ENCODE results near the gene MYO15A.

The MYO15A gene

GRCh38 chr17:18179196-18179595 lies 70.6 kb downstream of the MYO15A start:
- Mint-ChIP-seq H3K9me3 (no peaks in the 10 kb centered on the region), H3K4me3 (no peak overlapping the region), H3K27ac (peak overlapping the region; percentile 48), H3K36me3 (peaks cover 37% of the 10 kb centered on the region), H3K4me1 (peaks cover 32% of the 10 kb centered on the region)
- no peak for ATAC-seq
- DNase-seq (ENCODE audit: low spot score in 2 of 2): no peak

- peaks cover 43% of the 10 kb centered on the region for H3K36me3 Mint-ChIP-seq
- no peaks in the 10 kb centered on the region for H3K9me3 Mint-ChIP-seq
- peaks cover 32% of the 10 kb centered on the region for H3K4me1 Mint-ChIP-seq
- no peak for ATAC-seq
- no peak for DNase-seq (ENCODE audit: low spot score in 2 of 2)
- peak overlapping the region; percentile 48 for H3K27ac Mint-ChIP-seq
- H3K4me3 Mint-ChIP-seq: peak overlapping the region; percentile 76
Observed at GRCh38 chr17:18179804-18180203, 71.2 kb downstream of the MYO15A start.

GRCh38 chr17:18181358-18181757 lies 72.8 kb downstream of the MYO15A start:
- Mint-ChIP-seq H3K36me3 (peaks cover 54% of the 10 kb centered on the region), H3K4me1 (peaks cover 40% of the 10 kb centered on the region), H3K27ac (peak overlapping the region; percentile 98), H3K4me3 (peak overlapping the region; percentile 76), H3K9me3 (no peaks in the 10 kb centered on the region)
- ATAC-seq (peak; percentile 27), DNase-seq (ENCODE audit: low spot score in 2 of 2) (peak; percentile 28 to 64)

- Mint-ChIP-seq H3K9me3 (no peaks in the 10 kb centered on the region), H3K4me3 (peak overlapping the region; percentile 76), H3K4me1 (peaks cover 50% of the 10 kb centered on the region), H3K27ac (peak overlapping the region; percentile 98), H3K36me3 (peaks cover 61% of the 10 kb centered on the region)
- DNase-seq (ENCODE audit: low spot score in 2 of 2) (no peak), ATAC-seq (no peak)
Observed at GRCh38 chr17:18182110-18182977, 73.8 kb downstream of the MYO15A start.

GRCh38 chr17:18182978-18183333 lies 74.4 kb downstream of the MYO15A start:
- H3K4me3 Mint-ChIP-seq: peak overlapping the region; percentile 76
- H3K9me3 Mint-ChIP-seq: no peaks in the 10 kb centered on the region
- ATAC-seq: peak; percentile 55
- DNase-seq (ENCODE audit: low spot score in 2 of 2): peak; percentile 82 to 92
- H3K36me3 Mint-ChIP-seq: peaks cover 67% of the 10 kb centered on the region
- H3K4me1 Mint-ChIP-seq: peaks cover 56% of the 10 kb centered on the region
- H3K27ac Mint-ChIP-seq: peak overlapping the region; percentile 98

- peaks cover 62% of the 10 kb centered on the region for H3K4me1 Mint-ChIP-seq
- DNase-seq (ENCODE audit: low spot score in 2 of 2): peak; percentile 98
- H3K9me3 Mint-ChIP-seq: no peaks in the 10 kb centered on the region
- peaks cover 73% of the 10 kb centered on the region for H3K36me3 Mint-ChIP-seq
- peak within 1 kb of the TSS; percentile 76 for H3K4me3 Mint-ChIP-seq
- H3K27ac Mint-ChIP-seq: peak within 1 kb of the TSS; percentile 98
- ATAC-seq: peak; percentile 90
Observed at GRCh38 chr17:18183334-18184142, 75.0 kb downstream of the MYO15A start, which contains the start of gene ALKBH5. Gene ALKBH5, plus strand, starts transcription at chr17:18183828. Its CDS starts 416 bp downstream, at chr17:18184244.

GRCh38 chr17:18184143-18185031 lies 75.8 kb downstream of the MYO15A start:
- peaks cover 81% of the 10 kb centered on the region for H3K36me3 Mint-ChIP-seq
- peaks cover 63% of the 10 kb centered on the region for H3K4me1 Mint-ChIP-seq
- peak overlapping the region; percentile 76 for H3K4me3 Mint-ChIP-seq
- peak overlapping the region; percentile 98 for H3K27ac Mint-ChIP-seq
- DNase-seq (ENCODE audit: low spot score in 2 of 2) (peak; percentile 50 to 81), ATAC-seq (peak; percentile 3)
- no peaks in the 10 kb centered on the region for H3K9me3 Mint-ChIP-seq

- H3K4me1 Mint-ChIP-seq: peaks cover 65% of the 10 kb centered on the region
- peaks cover 91% of the 10 kb centered on the region for H3K36me3 Mint-ChIP-seq
- H3K4me3 Mint-ChIP-seq: peak overlapping the region; percentile 76
- H3K9me3 Mint-ChIP-seq: no peaks in the 10 kb centered on the region
- ATAC-seq: no peak
- DNase-seq (ENCODE audit: low spot score in 2 of 2): no peak
- H3K27ac Mint-ChIP-seq: peak overlapping the region; percentile 98
Observed at GRCh38 chr17:18185391-18185790, 76.8 kb downstream of the MYO15A start.

- peaks cover 68% of the 10 kb centered on the region for H3K4me1 Mint-ChIP-seq
- peak overlapping the region; percentile 76 for H3K4me3 Mint-ChIP-seq
- H3K36me3 Mint-ChIP-seq: peaks cover 97% of the 10 kb centered on the region
- H3K27ac Mint-ChIP-seq: peak overlapping the region; percentile 98
- H3K9me3 Mint-ChIP-seq: no peaks in the 10 kb centered on the region
- ATAC-seq (no peak), DNase-seq (ENCODE audit: low spot score in 2 of 2) (peak in 1 of 2 donors; percentile 60)
Observed at GRCh38 chr17:18185832-18186626, 77.5 kb downstream of the MYO15A start.

GRCh38 chr17:18186627-18186982 lies 78.0 kb downstream of the MYO15A start:
- Mint-ChIP-seq H3K27ac (peak overlapping the region; percentile 98), H3K4me3 (peak overlapping the region; percentile 76), H3K36me3 (peaks cover 100% of the 10 kb centered on the region), H3K9me3 (no peaks in the 10 kb centered on the region), H3K4me1 (peaks cover 68% of the 10 kb centered on the region)
- DNase-seq (ENCODE audit: low spot score in 2 of 2): no peak
- no peak for ATAC-seq

- DNase-seq (ENCODE audit: low spot score in 2 of 2): no peak
- Mint-ChIP-seq H3K4me1 (peaks cover 64% of the 10 kb centered on the region), H3K4me3 (peak overlapping the region; percentile 76), H3K9me3 (no peaks in the 10 kb centered on the region), H3K27ac (peak overlapping the region; percentile 98), H3K36me3 (peaks cover 100% of the 10 kb centered on the region)
- ATAC-seq: no peak
Observed at GRCh38 chr17:18187226-18187625, 78.7 kb downstream of the MYO15A start.

GRCh38 chr17:18187821-18188761 lies 79.5 kb downstream of the MYO15A start:
- peak; percentile 24 to 67 for DNase-seq (ENCODE audit: low spot score in 2 of 2)

GRCh38 chr17:18190628-18191235 lies 82.2 kb downstream of the MYO15A start:
- H3K36me3 Mint-ChIP-seq: peaks cover 100% of the 10 kb centered on the region
- DNase-seq (ENCODE audit: low spot score in 2 of 2) (no peak), ATAC-seq (no peak)
- peaks cover 75% of the 10 kb centered on the region for H3K4me1 Mint-ChIP-seq
- H3K27ac Mint-ChIP-seq: peak overlapping the region; percentile 54
- H3K4me3 Mint-ChIP-seq: peak overlapping the region; percentile 76
- no peaks in the 10 kb centered on the region for H3K9me3 Mint-ChIP-seq

More at GRCh38 chr17:18187821-18188761, 79.5 kb downstream of the MYO15A start:
- H3K9me3 Mint-ChIP-seq: no peaks in the 10 kb centered on the region
- H3K27ac Mint-ChIP-seq: peak overlapping the region; percentile 83
- H3K36me3 Mint-ChIP-seq: peaks cover 100% of the 10 kb centered on the region
- ATAC-seq: peak; percentile 57
- H3K4me3 Mint-ChIP-seq: peak overlapping the region; percentile 76
- H3K4me1 Mint-ChIP-seq: peaks cover 56% of the 10 kb centered on the region

All from stimulated activated effector memory CD8-positive, alpha-beta T cell treated with anti-CD3 and anti-CD28 coated beads, Interleukin-12 subunit alpha, Interleukin-12 subunit beta, amount 100 ng/mL, for 72 hours (primary cell).